Measurements from ENCODE around the gene RBM38.
"Not testable (repeated sequence)": the region's sequence is repeated elsewhere in the genome, so short reads cannot be mapped to it uniquely, and the experiment has no call there.

The RBM38 gene

GRCh38 chr20:57420571-57421252 is 29.5 kb downstream of the RBM38 start:
- no peak for TF ChIP-seq ZNF274 (IDR thresholded peaks at IDR 0.05; ENCODE audit: low read depth, low read length)

GRCh38 chr20:57421253-57422220 is 30.3 kb downstream of the RBM38 start:
- no peak for TF ChIP-seq ZNF274 (IDR thresholded peaks at IDR 0.05; ENCODE audit: low read depth, low read length)
- H3K4me3 ChIP-seq (ENCODE audit: low read length), result no peak overlapping the region

More at GRCh38 chr20:57420571-57421252, 29.5 kb downstream of the RBM38 start:
- no peak overlapping the region for H3K4me3 ChIP-seq (ENCODE audit: low read length)

GRCh38 chr20:57422254-57422653 is 31.1 kb downstream of the RBM38 start:
- no peak overlapping the region for H3K4me3 ChIP-seq (ENCODE audit: low read length)

GRCh38 chr20:57425150-57426013 is 34.2 kb downstream of the RBM38 start:
- no peak for TF ChIP-seq ZNF274 (IDR thresholded peaks at IDR 0.05; ENCODE audit: low read depth, low read length)
- no peak overlapping the region for H3K4me3 ChIP-seq (ENCODE audit: low read length)

More at GRCh38 chr20:57422254-57422653, 31.1 kb downstream of the RBM38 start:
- no peak for TF ChIP-seq ZNF274 (IDR thresholded peaks at IDR 0.05; ENCODE audit: low read depth, low read length)

- no peak for TF ChIP-seq ZNF274 (IDR thresholded peaks at IDR 0.05; ENCODE audit: low read depth, low read length)
- H3K4me3 ChIP-seq (ENCODE audit: low read length), result no peak overlapping the region
Observed at GRCh38 chr20:57426271-57426689, 35.1 kb downstream of the RBM38 start.

- H3K4me3 ChIP-seq (ENCODE audit: low read length), result no peak overlapping the region
- no peak for TF ChIP-seq ZNF274 (IDR thresholded peaks at IDR 0.05; ENCODE audit: low read depth, low read length)
Observed at GRCh38 chr20:57426831-57427230, 35.6 kb downstream of the RBM38 start.

- H3K4me3 ChIP-seq (ENCODE audit: low read length), result no peak overlapping the region
- no peak for TF ChIP-seq ZNF274 (IDR thresholded peaks at IDR 0.05; ENCODE audit: low read depth, low read length)
Observed at GRCh38 chr20:57428324-57429158, 37.3 kb downstream of the RBM38 start.

- no peak for TF ChIP-seq ZNF274 (IDR thresholded peaks at IDR 0.05; ENCODE audit: low read depth, low read length)
- H3K4me3 ChIP-seq (ENCODE audit: low read length), result no peak overlapping the region
Observed at GRCh38 chr20:57429159-57429496, 37.9 kb downstream of the RBM38 start.

- no peak overlapping the region for H3K4me3 ChIP-seq (ENCODE audit: low read length)
- no peak for TF ChIP-seq ZNF274 (IDR thresholded peaks at IDR 0.05; ENCODE audit: low read depth, low read length)
Observed at GRCh38 chr20:57429580-57430200, 38.5 kb downstream of the RBM38 start.

GRCh38 chr20:57430201-57430596 is 39.0 kb downstream of the RBM38 start:
- H3K4me3 ChIP-seq (ENCODE audit: low read length), result not testable (repeated sequence)

GRCh38 chr20:57431539-57431835 is 40.3 kb downstream of the RBM38 start:
- no peak for TF ChIP-seq ZNF274 (IDR thresholded peaks at IDR 0.05; ENCODE audit: low read depth, low read length)
- no peak overlapping the region for H3K4me3 ChIP-seq (ENCODE audit: low read length)

GRCh38 chr20:57432480-57432861 is 41.3 kb downstream of the RBM38 start:
- H3K4me3 ChIP-seq (ENCODE audit: low read length), result no peak overlapping the region; the same call in 1 of the 2 replicates
- TF ChIP-seq ZNF274 (IDR thresholded peaks at IDR 0.05; ENCODE audit: low read depth, low read length), result no peak

- no peak for TF ChIP-seq ZNF274 (IDR thresholded peaks at IDR 0.05; ENCODE audit: low read depth, low read length)
- H3K4me3 ChIP-seq (ENCODE audit: low read length), result no peak overlapping the region; the same call in 1 of the 2 replicates
Observed at GRCh38 chr20:57432862-57433491, 41.8 kb downstream of the RBM38 start.
